SH-SY5Y (cell line): Measurements from ENCODE around the gene SH3TC1.

Source experiments
- GATA2 ChIP-seq: IDR thresholded peaks from 2 replicates; pipeline ENCODE4 v1.6.1; 2011; ENCODE audit warnings: mild to moderate bottlenecking, low read depth, low read length
- GATA3 ChIP-seq: IDR thresholded peaks from 2 replicates; pipeline ENCODE4 v1.6.1; 2011; ENCODE audit warnings: low read depth, mild to moderate bottlenecking, low read length, moderate library complexity

Gene SH3TC1

GRCh38 chr4:8195841-8196458, 3.1 kb upstream of the SH3TC1 start:
- TF ChIP-seq GATA3, result no peak
- TF ChIP-seq GATA2, result no peak

- TF ChIP-seq GATA2 (no peak), GATA3 (no peak)
Observed at GRCh38 chr4:8197521-8197920, 1.6 kb upstream of the SH3TC1 start.

GRCh38 chr4:8198206-8198905, 734 bp upstream of the SH3TC1 start:
- TF ChIP-seq GATA2 (no peak), GATA3 (no peak)

- TF ChIP-seq GATA3 (no peak), GATA2 (no peak)
Observed at GRCh38 chr4:8199594-8200301, 658 bp downstream of the SH3TC1 start.

GRCh38 chr4:8200302-8200975, 1.3 kb downstream of the SH3TC1 start:
- TF ChIP-seq GATA3 (no peak), GATA2 (no peak)

- TF ChIP-seq GATA2 (no peak), GATA3 (no peak)
Observed at GRCh38 chr4:8201321-8201781, 2.3 kb downstream of the SH3TC1 start.

GRCh38 chr4:8202108-8203051, 3.3 kb downstream of the SH3TC1 start:
- TF ChIP-seq GATA2 (no peak), GATA3 (no peak)

- no peak for TF ChIP-seq GATA3
- no peak for TF ChIP-seq GATA2
Observed at GRCh38 chr4:8203052-8203401, 3.9 kb downstream of the SH3TC1 start.

GRCh38 chr4:8203817-8204216, 4.7 kb downstream of the SH3TC1 start:
- TF ChIP-seq GATA3 (no peak), GATA2 (no peak)

- TF ChIP-seq GATA3 (no peak), GATA2 (no peak)
Observed at GRCh38 chr4:8204576-8205227, 5.6 kb downstream of the SH3TC1 start.

- TF ChIP-seq GATA3 (no peak), GATA2 (no peak)
Observed at GRCh38 chr4:8205241-8205707, 6.2 kb downstream of the SH3TC1 start.

GRCh38 chr4:8205749-8206611, 6.9 kb downstream of the SH3TC1 start:
- no peak for TF ChIP-seq GATA2
- no peak for TF ChIP-seq GATA3

GRCh38 chr4:8207314-8207713, 8.2 kb downstream of the SH3TC1 start:
- TF ChIP-seq GATA3 (no peak), GATA2 (no peak)
